HEK293 (cell line): ENCODE measurements around the gene RAB9B.

ENCODE experiments used
- CTCF ChIA-PET: fragments of 350-600 bp; formaldehyde crosslinking; extraction: SDS; loops from one replicate; lab custom pipeline; 2021; ENCODE audit warnings: antibody characterized with exemption; lab: Yijun Ruan, JAX
- POLR2A ChIA-PET: fragments of 300-600 bp; formaldehyde crosslinking; extraction: SDS; loops from one replicate; lab custom pipeline; 2020; ENCODE audit warnings: antibody characterized with exemption, inconsistent platforms; lab: Yijun Ruan, JAX
- H3K27ac ChIP-seq: fragments of 200-500 bp; sonication (Bioruptor generic); 2 replicates; pipeline ENCODE4 v1.5.1; 2014; ENCODE audit warnings: low read depth, low read length, control low read depth, inconsistent platforms; ENCODE audit errors: extremely low read depth
- H3K36me3 ChIP-seq, 2 experiments: fragments of 200-500 bp in 1 of 2; sonication (Bioruptor generic) in 1 of 2; 1 replicate in 1 of 2; 2 replicates in 1 of 2; pipeline ENCODE4 v1.5.1; 2014 to 2017; ENCODE audit warnings: inconsistent platforms in 2 of 2, low read length in 2 of 2; ENCODE audit not compliant: control insufficient read depth in 2 of 2, insufficient read depth in 1 of 2
- H3K4me1 ChIP-seq: fragments of 200-500 bp; sonication (Bioruptor generic); 2 replicates; pipeline ENCODE4 v1.5.1; 2014; ENCODE audit warnings: mild to moderate bottlenecking, low read length, inconsistent platforms; ENCODE audit not compliant: control insufficient read depth, insufficient read depth
- H3K4me3 ChIP-seq: 2 replicates; pipeline ENCODE4 v1.5.1; 2011; ENCODE audit warnings: low read depth, mild to moderate bottlenecking, control low read depth, low read length, moderate library complexity
- H3K9me3 ChIP-seq: fragments of 200-500 bp; sonication (Bioruptor generic); 2 replicates; pipeline ENCODE4 v1.5.1; 2014; ENCODE audit warnings: low read depth, low read length, inconsistent platforms; ENCODE audit not compliant: control insufficient read depth, insufficient read depth
- BCL11B ChIP-seq: fragments of 450-650 bp; formaldehyde crosslinking; IDR thresholded peaks from 2 replicates; pipeline ENCODE4 v1.5.1; 2016; ENCODE audit warnings: low read depth, missing biosample characterization, missing genetic modification characterization
- GFI1B ChIP-seq: fragments of 450-650 bp; formaldehyde crosslinking; IDR thresholded peaks from 2 replicates; pipeline ENCODE4 v1.5.1; 2016; ENCODE audit warnings: missing biosample characterization, missing genetic modification characterization
- GLI4 ChIP-seq: fragments of 450-650 bp; formaldehyde crosslinking; IDR thresholded peaks from 2 replicates; pipeline ENCODE4 v1.5.1; 2016; ENCODE audit warnings: missing biosample characterization, missing genetic modification characterization
- PRDM1 ChIP-seq: fragments of 450-650 bp; formaldehyde crosslinking; IDR thresholded peaks from 2 replicates; pipeline ENCODE4; 2016; ENCODE audit warnings: missing biosample characterization, missing genetic modification characterization
- SP2 ChIP-seq: fragments of 450-650 bp; formaldehyde crosslinking; IDR thresholded peaks from 2 replicates; pipeline ENCODE4 v1.5.1; 2016; ENCODE audit warnings: missing biosample characterization, missing genetic modification characterization
- TSHZ1 ChIP-seq: fragments of 450-650 bp; formaldehyde crosslinking; IDR thresholded peaks from 2 replicates; pipeline ENCODE4 v1.5.1; 2016; ENCODE audit warnings: missing biosample characterization, missing genetic modification characterization, borderline replicate concordance
- YY2 ChIP-seq: fragments of 450-650 bp; formaldehyde crosslinking; IDR thresholded peaks from 2 replicates; pipeline ENCODE4 v1.5.1; 2016; ENCODE audit warnings: missing biosample characterization, missing genetic modification characterization
- ZNF133 ChIP-seq: fragments of 450-650 bp; formaldehyde crosslinking; IDR thresholded peaks from 2 replicates; pipeline ENCODE4 v1.5.1; 2016; ENCODE audit warnings: missing biosample characterization, missing genetic modification characterization
- ZNF155 ChIP-seq: fragments of 450-650 bp; formaldehyde crosslinking; IDR thresholded peaks from 2 replicates; pipeline ENCODE4 v1.5.1; 2016; ENCODE audit warnings: missing biosample characterization, missing genetic modification characterization
- ZNF23 ChIP-seq: fragments of 450-650 bp; formaldehyde crosslinking; IDR thresholded peaks from 2 replicates; pipeline ENCODE4 v1.5.1; 2016; ENCODE audit warnings: missing biosample characterization, missing genetic modification characterization, borderline replicate concordance
- ZNF248 ChIP-seq: fragments of 450-650 bp; formaldehyde crosslinking; IDR thresholded peaks from 2 replicates; pipeline ENCODE4 v1.5.1; 2017; ENCODE audit warnings: missing biosample characterization, missing genetic modification characterization
- ZNF26 ChIP-seq: fragments of 450-650 bp; formaldehyde crosslinking; IDR thresholded peaks from 2 replicates; pipeline ENCODE4 v1.5.1; 2016; ENCODE audit warnings: missing biosample characterization, missing genetic modification characterization
- ZNF514 ChIP-seq: fragments of 450-650 bp; formaldehyde crosslinking; IDR thresholded peaks from 2 replicates; pipeline ENCODE4 v1.5.1; 2016; ENCODE audit warnings: missing biosample characterization, missing genetic modification characterization
- ZNF600 ChIP-seq: fragments of 450-650 bp; formaldehyde crosslinking; IDR thresholded peaks from 2 replicates; pipeline ENCODE4 v1.5.1; 2016; ENCODE audit warnings: missing biosample characterization, missing genetic modification characterization
- ZNF610 ChIP-seq: fragments of 450-650 bp; formaldehyde crosslinking; IDR thresholded peaks from 2 replicates; pipeline ENCODE4 v1.5.1; 2016; ENCODE audit warnings: missing biosample characterization, missing genetic modification characterization, borderline replicate concordance
- ZNF670 ChIP-seq: fragments of 450-650 bp; formaldehyde crosslinking; IDR thresholded peaks from 2 replicates; pipeline ENCODE4 v1.5.1; 2016; ENCODE audit warnings: missing biosample characterization, missing genetic modification characterization, low read depth
- TF ChIP-seq, protein P1 (sequence below): fragments of 450-650 bp; formaldehyde crosslinking; IDR thresholded peaks from 2 replicates; pipeline ENCODE4 v1.5.1; 2016; ENCODE audit warnings: missing biosample characterization, missing genetic modification characterization

The RAB9B gene

DNA sequence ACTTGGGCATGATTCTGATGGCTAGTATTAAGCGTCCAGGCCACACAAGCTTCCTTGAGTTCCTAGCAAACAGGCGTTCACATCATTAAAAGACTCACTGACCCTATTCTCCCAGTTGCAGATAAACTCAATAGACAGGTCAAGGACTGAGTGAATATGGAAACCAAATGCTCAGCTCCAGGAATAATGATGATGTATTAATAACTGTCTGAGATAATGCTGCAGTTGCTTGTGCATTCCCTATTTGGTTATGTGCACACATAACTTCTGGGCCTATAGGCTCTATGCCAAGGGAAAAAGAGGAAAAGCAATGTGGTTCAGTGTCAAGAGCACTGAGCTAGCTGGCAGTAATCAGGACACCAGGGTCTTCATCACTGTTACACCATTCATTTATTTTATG lies 3.5 kb downstream of the RAB9B start (continued):
- TF ChIP-seq BCL11B (tag by site-specific recombination) (no peak), ZNF155 (tag by site-specific recombination) (no peak)

DNA sequence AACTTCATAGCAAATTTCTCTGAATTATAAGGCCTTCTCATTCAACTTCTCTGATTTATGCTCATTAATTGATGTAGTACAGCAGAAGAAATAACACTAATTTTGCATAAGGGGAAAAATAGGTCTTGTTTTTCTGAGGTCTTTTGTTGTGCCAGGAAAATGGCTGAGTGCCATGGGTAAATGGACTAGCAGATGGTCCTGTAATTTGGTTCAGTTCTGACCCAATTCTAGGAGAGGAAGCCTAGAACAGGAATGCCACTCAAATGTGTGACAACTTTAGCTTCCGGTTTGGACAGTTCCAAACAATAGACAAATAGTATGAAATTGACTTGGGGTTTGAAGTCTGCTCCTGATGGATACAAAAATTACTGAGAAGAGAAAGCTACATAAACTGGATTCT lies 6.2 kb downstream of the RAB9B start:
- CTCF ChIA-PET, result interaction anchor here (0.8 kb wide), 1 partner anchor 8 kb away, joined by 3 read pairs; no protein-coding TSS in a partner anchor
- H3K4me1 ChIP-seq, result no peaks in the 10 kb centered on the region
- H3K4me3 ChIP-seq, result no peak overlapping the region
- H3K36me3 ChIP-seq, result no peaks in the 10 kb centered on the region
- TF ChIP-seq ZNF670 (tag by site-specific recombination) (no peak), ZNF610 (tag by site-specific recombination) (no peak), ZNF23 (tag by site-specific recombination) (no peak), ZNF26 (tag by site-specific recombination) (no peak), YY2 (no peak), GLI4 (no peak), ZNF514 (tag by site-specific recombination) (no peak), ZNF133 (tag by site-specific recombination) (no peak), ZNF600 (tag by site-specific recombination) (no peak), ZNF248 (tag by site-specific recombination) (no peak), GFI1B (tag by site-specific recombination) (no peak), SP2 (tag by site-specific recombination) (no peak), PRDM1 (no peak)
- TF ChIP-seq, protein P1, sequence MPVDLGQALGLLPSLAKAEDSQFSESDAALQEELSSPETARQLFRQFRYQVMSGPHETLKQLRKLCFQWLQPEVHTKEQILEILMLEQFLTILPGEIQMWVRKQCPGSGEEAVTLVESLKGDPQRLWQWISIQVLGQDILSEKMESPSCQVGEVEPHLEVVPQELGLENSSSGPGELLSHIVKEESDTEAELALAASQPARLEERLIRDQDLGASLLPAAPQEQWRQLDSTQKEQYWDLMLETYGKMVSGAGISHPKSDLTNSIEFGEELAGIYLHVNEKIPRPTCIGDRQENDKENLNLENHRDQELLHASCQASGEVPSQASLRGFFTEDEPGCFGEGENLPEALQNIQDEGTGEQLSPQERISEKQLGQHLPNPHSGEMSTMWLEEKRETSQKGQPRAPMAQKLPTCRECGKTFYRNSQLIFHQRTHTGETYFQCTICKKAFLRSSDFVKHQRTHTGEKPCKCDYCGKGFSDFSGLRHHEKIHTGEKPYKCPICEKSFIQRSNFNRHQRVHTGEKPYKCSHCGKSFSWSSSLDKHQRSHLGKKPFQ (tag by site-specific recombination), result no peak
- no peak overlapping the region for H3K27ac ChIP-seq
- POLR2A ChIA-PET, result no interaction called here
- H3K9me3 ChIP-seq, result no peaks in the 10 kb centered on the region

DNA sequence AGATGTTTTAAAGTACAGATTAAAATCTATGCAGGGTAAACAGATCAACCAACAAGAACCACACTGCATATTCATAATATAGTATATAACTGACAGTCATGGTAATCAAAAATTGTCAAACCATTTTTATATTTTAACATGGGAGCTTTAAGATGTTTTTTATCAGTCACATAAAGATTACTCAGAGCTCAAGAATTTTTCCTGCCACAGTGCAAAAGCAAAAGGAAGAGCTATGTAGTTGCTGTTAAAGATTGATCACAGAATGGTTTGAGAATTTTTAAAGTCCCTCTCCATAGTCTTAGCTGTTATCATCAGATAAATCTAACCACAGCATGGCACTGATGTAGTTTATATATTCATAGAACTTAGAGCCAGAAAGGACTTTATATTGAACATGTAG lies 8.5 kb downstream of the RAB9B start:
- TF ChIP-seq TSHZ1, result no peak
- H3K9me3 ChIP-seq, result no peaks in the 10 kb centered on the region
- H3K27ac ChIP-seq, result no peak overlapping the region
- no peaks in the 10 kb centered on the region for H3K36me3 ChIP-seq
- ChIA-PET CTCF (interaction anchor here (0.7 to 1.9 kb wide), 7 partner anchors 11 to 313 kb away, joined by 3 to 7 read pairs (median 3); no protein-coding TSS in a partner anchor), POLR2A (no interaction called here)
- no peak overlapping the region for H3K4me3 ChIP-seq
- no peaks in the 10 kb centered on the region for H3K4me1 ChIP-seq
